Measurements from ENCODE around the gene HOXA3.

HOXA3 gene

GRCh38 chr7:27128034-27128433 lies 24.3 kb downstream of the HOXA3 start:
- ChIA-PET CTCF (interaction anchor here (0.5 to 1.2 kb wide), 4 partner anchors 16 to 34 kb away, joined by 3 to 4 read pairs (median 3); no protein-coding TSS in a partner anchor), POLR2A (no interaction called here)
- DNase-seq (ENCODE audit: low read depth, low spot score), result no peak
- TF ChIP-seq CTCF (IDR thresholded peaks at IDR 0.05; ENCODE audit: insufficient read depth, low read length, missing control alignments), result no peak
- no peak overlapping the region for H3K4me3 ChIP-seq (ENCODE audit: low read depth, low read length)

GRCh38 chr7:27126596-27127327 lies 25.6 kb downstream of the HOXA3 start:
- TF ChIP-seq CTCF (IDR thresholded peaks at IDR 0.05; ENCODE audit: insufficient read depth, low read length, missing control alignments), result no peak
- ChIA-PET POLR2A (no interaction called here), CTCF (interaction anchor here (1.1 to 1.7 kb wide), 2 partner anchors 12 to 273 kb away, joined by 3 read pairs; no protein-coding TSS in a partner anchor)
- no peak for DNase-seq (ENCODE audit: low read depth, low spot score)
- no peak overlapping the region for H3K4me3 ChIP-seq (ENCODE audit: low read depth, low read length)

GRCh38 chr7:27125986-27126394 lies 26.4 kb downstream of the HOXA3 start:
- ChIA-PET POLR2A (no interaction called here), CTCF (interaction anchor here (1.1 to 1.7 kb wide), 2 partner anchors 11 to 272 kb away, joined by 3 read pairs; no protein-coding TSS in a partner anchor)
- no peak for DNase-seq (ENCODE audit: low read depth, low spot score)
- no peak overlapping the region for H3K4me3 ChIP-seq (ENCODE audit: low read depth, low read length)
- no peak for TF ChIP-seq CTCF (IDR thresholded peaks at IDR 0.05; ENCODE audit: insufficient read depth, low read length, missing control alignments)

GRCh38 chr7:27124902-27125689 lies 27.3 kb downstream of the HOXA3 start:
- ChIA-PET CTCF (interaction anchor here (1.0 kb wide), 1 partner anchor 9 kb away, joined by 3 read pairs; no protein-coding TSS in a partner anchor), POLR2A (interaction anchor here (1.0 kb wide), 1 partner anchor 28 kb away, joined by 3 read pairs; no protein-coding TSS in a partner anchor)
- TF ChIP-seq CTCF (IDR thresholded peaks at IDR 0.05; ENCODE audit: insufficient read depth, low read length, missing control alignments), result no peak
- no peak overlapping the region for H3K4me3 ChIP-seq (ENCODE audit: low read depth, low read length)
- no peak for DNase-seq (ENCODE audit: low read depth, low spot score)

GRCh38 chr7:27124096-27124901 lies 28.1 kb downstream of the HOXA3 start:
- TF ChIP-seq CTCF (IDR thresholded peaks at IDR 0.05; ENCODE audit: insufficient read depth, low read length, missing control alignments), result no peak
- ChIA-PET POLR2A (interaction anchor here (0.6 to 1.0 kb wide), 2 partner anchors 13 to 27 kb away, joined by 3 read pairs; no protein-coding TSS in a partner anchor), CTCF (interaction anchor here (1.0 kb wide), 1 partner anchor 8 kb away, joined by 3 read pairs; no protein-coding TSS in a partner anchor)
- no peak overlapping the region for H3K4me3 ChIP-seq (ENCODE audit: low read depth, low read length)
- DNase-seq (ENCODE audit: low read depth, low spot score), result no peak

Measured in AG04449 (cell line).